ENCODE data around the gene PIK3C2B.
A peak's percentile ranks its signal among the peaks of the same experiment; 100 is the strongest.
"Not testable (repeated sequence)": the region's sequence is repeated elsewhere in the genome, so short reads cannot be mapped to it uniquely, and the experiment has no call there.

Gene PIK3C2B

GRCh38 chr1:204507317-204508105, 12.9 kb upstream of the PIK3C2B start:
- no peak for DNase-seq

GRCh38 chr1:204506969-204507316, 12.3 kb upstream of the PIK3C2B start:
- DNase-seq: peak; percentile 83 to 88

GRCh38 chr1:204506201-204506968, 11.8 kb upstream of the PIK3C2B start:
- DNase-seq: peak; percentile 68 to 71

GRCh38 chr1:204505674-204506200, 11.1 kb upstream of the PIK3C2B start:
- no peak for DNase-seq

- no peak for DNase-seq
Measured at GRCh38 chr1:204503913-204504519, 9.4 kb upstream of the PIK3C2B start.

GRCh38 chr1:204503122-204503912, 8.7 kb upstream of the PIK3C2B start:
- DNase-seq: no peak

GRCh38 chr1:204502241-204502640, 7.6 kb upstream of the PIK3C2B start:
- DNase-seq: no peak

GRCh38 chr1:204499511-204500468, 5.2 kb upstream of the PIK3C2B start:
- no peak for DNase-seq

- DNase-seq: no peak
Measured at GRCh38 chr1:204498981-204499380, 4.4 kb upstream of the PIK3C2B start.

GRCh38 chr1:204495777-204496176, 1.2 kb upstream of the PIK3C2B start:
- no peak for DNase-seq

GRCh38 chr1:204495078-204495753, 611 bp upstream of the PIK3C2B start:
- no peak for DNase-seq

- DNase-seq: peak in 1 of 2 experiments; percentile 15
Measured at GRCh38 chr1:204493984-204494280, 673 bp downstream of the PIK3C2B start.

GRCh38 chr1:204493145-204493983, 1.2 kb downstream of the PIK3C2B start:
- DNase-seq: no peak

- no peak for DNase-seq
Measured at GRCh38 chr1:204491655-204492054, 3.0 kb downstream of the PIK3C2B start.

GRCh38 chr1:204487256-204487615, 7.4 kb downstream of the PIK3C2B start:
- no peak for DNase-seq

- not testable (repeated sequence) for DNase-seq
Measured at GRCh38 chr1:204486513-204487255, 7.9 kb downstream of the PIK3C2B start.

GRCh38 chr1:204483791-204484190, 10.8 kb downstream of the PIK3C2B start:
- DNase-seq: no peak

- DNase-seq: no peak
Measured at GRCh38 chr1:204480515-204480914, 14.1 kb downstream of the PIK3C2B start.

GRCh38 chr1:204479387-204480136, 15.0 kb downstream of the PIK3C2B start:
- DNase-seq: no peak

Measured in activated CD4-positive, alpha-beta T cell treated with anti-CD3 and anti-CD28 coated beads, Interleukin-2, amount 50 U/mL, for 4 hours (primary cell).